Natural killer cell (primary cell): Measurements from ENCODE around the gene DNAI2. TPM values are rescaled to one million over a fixed set of nuclear protein-coding genes. Genes with fewer than 3 reads are reported as not detected.

ENCODE experiments used
- ATAC-seq, 3 donors: fragments of 150-1000 bp in 2 of 3; fragments of 200-7000 bp in 1 of 3; cut with Tn5 transposase; 1 replicate in 1 of 3; 2 replicates in 2 of 3; pipeline ENCODE4 v1.10.0; 2021; ENCODE audit warnings: mild to moderate bottlenecking in 2 of 3, moderate library complexity in 2 of 3
- DNase-seq, 2 donors: peaks; one replicate each; pipeline versions ENCODE4 v3.0.0 to v3.0.0-alpha.2; 2013 to 2021; ENCODE audit warnings: mixed read lengths in 1 of 2
- H3K27ac ChIP-seq: one replicate; pipeline ENCODE4 v1.5.1; 2013; ENCODE audit warnings: mild to moderate bottlenecking, low read length
- H3K27me3 ChIP-seq: one replicate; pipeline ENCODE4 v1.6.1; 2013; ENCODE audit warnings: low read length; ENCODE audit not compliant: control insufficient read depth, insufficient read depth
- H3K36me3 ChIP-seq: one replicate; pipeline ENCODE4 v1.6.1; 2013; ENCODE audit warnings: low read length; ENCODE audit not compliant: control insufficient read depth, insufficient read depth
- H3K4me1 ChIP-seq: one replicate; pipeline ENCODE4 v1.6.1; 2013; ENCODE audit warnings: low read length; ENCODE audit not compliant: control insufficient read depth, insufficient read depth
- H3K4me3 ChIP-seq: one replicate; pipeline ENCODE4 v1.5.1; 2013; ENCODE audit warnings: low read length
- H3K9me3 ChIP-seq: one replicate; pipeline ENCODE4 v1.6.1; 2013; ENCODE audit warnings: low read length; ENCODE audit not compliant: control insufficient read depth, insufficient read depth
- H3K27ac Mint-ChIP-seq, 2 donors: one replicate each; pipeline ENCODE4 v1.8.0; 2022; ENCODE audit warnings: mild to moderate bottlenecking in 2 of 2, mixed read lengths in 2 of 2, moderate library complexity in 1 of 2
- H3K27me3 Mint-ChIP-seq, 2 donors: one replicate each; pipeline ENCODE4 v1.8.0; 2022; ENCODE audit warnings: low read depth in 2 of 2, mixed read lengths in 2 of 2
- H3K36me3 Mint-ChIP-seq: one replicate; pipeline ENCODE4 v1.8.0; 2022; ENCODE audit warnings: mixed read lengths
- H3K4me1 Mint-ChIP-seq, 2 donors: one replicate each; pipeline ENCODE4 v1.8.0; 2022; ENCODE audit warnings: mixed read lengths in 2 of 2
- H3K4me3 Mint-ChIP-seq: one replicate; pipeline ENCODE4 v1.8.0; 2022; ENCODE audit warnings: mild to moderate bottlenecking, moderate library complexity, mixed read lengths
- H3K9me3 Mint-ChIP-seq, 2 donors: one replicate each; pipeline ENCODE4 v1.8.0; 2022; ENCODE audit warnings: mixed read lengths in 2 of 2
- WGBS: methylation state at CpG from one replicate; pipeline ENCODE4 v1.1.7; 2013; ENCODE audit warnings: missing lambda C conversion rate; ENCODE audit not compliant: insufficient coverage; 5-methylcytosine and 5-hydroxymethylcytosine counted together
- intact Hi-C: fragments of 100-400 bp; cut with micrococcal nuclease; formaldehyde crosslinking; loops from one replicate; pipeline ENCODE4 v1.14.2; 2022
- total RNA-seq, 4 donors: library from RNA; stranded (reverse); fragments of 120-200 nt in 1 of 4; gene quantifications; one replicate each; pipeline versions ENCODE4 v1.2.3 to v1.2.4, GENCODE V29; 2013 to 2022
- TF ChIP-seq, protein P1 (sequence below): fragments of 200-600 bp; IDR thresholded peaks from one replicate; pipeline ENCODE4 v1.8.0; 2022; ENCODE audit warnings: antibody characterized with exemption

The DNAI2 gene
- total RNA-seq, 3 donors from 2014 or later (not counting 1 experiment from before 2014, with no cell fraction given), result 0.35 to 1.8 (median 1.2) TPM

DNA sequence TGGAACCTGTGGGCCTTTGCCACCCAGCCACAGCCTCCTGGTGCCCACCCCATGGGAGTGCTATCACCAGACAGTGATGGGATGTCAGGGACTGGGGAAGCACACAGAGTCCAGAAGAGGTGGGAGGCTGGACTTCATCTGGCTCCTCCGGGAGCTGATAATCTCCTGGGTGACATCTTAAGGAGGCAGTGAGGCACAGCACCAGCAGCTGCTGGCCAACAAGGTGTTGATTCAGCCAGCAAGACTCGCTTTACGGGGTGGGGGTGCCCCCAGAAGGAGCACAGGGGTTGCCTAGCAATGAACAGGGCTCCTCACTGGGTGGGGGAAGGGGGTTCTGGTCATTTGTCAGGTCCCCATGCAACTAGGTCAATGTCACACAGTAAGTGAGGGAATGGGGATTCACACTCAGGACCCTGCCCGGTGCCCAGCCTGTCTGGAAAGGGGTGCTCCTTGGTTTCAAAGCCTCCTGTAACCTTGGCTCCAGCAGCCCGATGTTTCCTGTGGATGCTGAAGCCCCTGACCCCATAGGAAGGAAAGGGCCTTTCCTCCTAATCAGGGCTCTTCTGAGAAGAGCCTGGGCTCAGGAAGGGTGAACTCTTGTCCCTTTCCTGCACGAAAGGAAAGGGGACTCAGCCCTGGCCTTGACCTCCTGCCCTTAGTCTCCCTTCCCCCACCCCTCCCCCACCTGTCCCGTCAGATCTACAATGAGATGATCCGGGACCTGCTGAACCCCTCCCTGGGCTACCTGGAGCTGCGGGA lies 69.7 kb downstream of the DNAI2 start:
- Histone ChIP-seq H3K27me3 (no peaks in the 10 kb centered on the region), H3K36me3 (no peaks in the 10 kb centered on the region), H3K9me3 (no peaks in the 10 kb centered on the region), H3K4me1 (no peaks in the 10 kb centered on the region), H3K4me3 (no peak overlapping the region), H3K27ac (no peak overlapping the region)
- H3K27ac Mint-ChIP-seq, result no peak overlapping the region
- H3K4me1 Mint-ChIP-seq, result no peaks in the 10 kb centered on the region
- ATAC-seq (no peak), DNase-seq (no peak)
- TF ChIP-seq, protein P1, sequence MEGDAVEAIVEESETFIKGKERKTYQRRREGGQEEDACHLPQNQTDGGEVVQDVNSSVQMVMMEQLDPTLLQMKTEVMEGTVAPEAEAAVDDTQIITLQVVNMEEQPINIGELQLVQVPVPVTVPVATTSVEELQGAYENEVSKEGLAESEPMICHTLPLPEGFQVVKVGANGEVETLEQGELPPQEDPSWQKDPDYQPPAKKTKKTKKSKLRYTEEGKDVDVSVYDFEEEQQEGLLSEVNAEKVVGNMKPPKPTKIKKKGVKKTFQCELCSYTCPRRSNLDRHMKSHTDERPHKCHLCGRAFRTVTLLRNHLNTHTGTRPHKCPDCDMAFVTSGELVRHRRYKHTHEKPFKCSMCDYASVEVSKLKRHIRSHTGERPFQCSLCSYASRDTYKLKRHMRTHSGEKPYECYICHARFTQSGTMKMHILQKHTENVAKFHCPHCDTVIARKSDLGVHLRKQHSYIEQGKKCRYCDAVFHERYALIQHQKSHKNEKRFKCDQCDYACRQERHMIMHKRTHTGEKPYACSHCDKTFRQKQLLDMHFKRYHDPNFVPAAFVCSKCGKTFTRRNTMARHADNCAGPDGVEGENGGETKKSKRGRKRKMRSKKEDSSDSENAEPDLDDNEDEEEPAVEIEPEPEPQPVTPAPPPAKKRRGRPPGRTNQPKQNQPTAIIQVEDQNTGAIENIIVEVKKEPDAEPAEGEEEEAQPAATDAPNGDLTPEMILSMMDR, result no peak
- 81% methylated on average over 9 of the region's 9 CpGs for whole genome bisulfite sequencing
- H3K4me3 Mint-ChIP-seq, result no peak overlapping the region
- no peaks in the 10 kb centered on the region for H3K36me3 Mint-ChIP-seq
- H3K9me3 Mint-ChIP-seq, result no peaks in the 10 kb centered on the region
- intact Hi-C loops, result no loop called here
- peaks cover 0 to 4% of the 10 kb centered on the region in 2 donors for H3K27me3 Mint-ChIP-seq

GRCh38 chr17:74344658-74345057 lies 70.6 kb downstream of the DNAI2 start:
- H3K36me3 ChIP-seq, result no peaks in the 10 kb centered on the region
- H3K9me3 ChIP-seq, result no peaks in the 10 kb centered on the region
- WGBS, result 92% methylated on average over 21 of the region's 21 CpGs
- no peak overlapping the region for H3K4me3 ChIP-seq
- DNase-seq (no peak), ATAC-seq (no peak)
- Mint-ChIP-seq H3K4me3 (no peak overlapping the region), H3K27me3 (peaks cover 0 to 5% of the 10 kb centered on the region in 2 donors), H3K36me3 (no peaks in the 10 kb centered on the region), H3K27ac (no peak overlapping the region), H3K4me1 (no peaks in the 10 kb centered on the region), H3K9me3 (no peaks in the 10 kb centered on the region)
- TF ChIP-seq, protein P1, result no peak
- H3K4me1 ChIP-seq, result no peaks in the 10 kb centered on the region
- H3K27ac ChIP-seq, result no peak overlapping the region
- no peaks in the 10 kb centered on the region for H3K27me3 ChIP-seq
- intact Hi-C loops, result no loop called here

- WGBS, result 82% methylated on average over 11 of the region's 13 CpGs
- no peak overlapping the region for H3K4me3 ChIP-seq
Measured at GRCh38 chr17:74345433-74346241, 71.6 kb downstream of the DNAI2 start.

More at GRCh38 chr17:74345433-74346241, 71.6 kb downstream of the DNAI2 start:
- DNase-seq (no peak), ATAC-seq (no peak)
- Mint-ChIP-seq H3K36me3 (no peaks in the 10 kb centered on the region), H3K27me3 (peaks cover 0 to 11% of the 10 kb centered on the region in 2 donors), H3K27ac (no peak overlapping the region), H3K9me3 (no peaks in the 10 kb centered on the region), H3K4me1 (no peaks in the 10 kb centered on the region), H3K4me3 (no peak overlapping the region)
- no peaks in the 10 kb centered on the region for H3K36me3 ChIP-seq
- no peaks in the 10 kb centered on the region for H3K9me3 ChIP-seq
- no peak overlapping the region for H3K27ac ChIP-seq
- intact Hi-C loops, result no loop called here
- TF ChIP-seq, protein P1, result no peak
- H3K4me1 ChIP-seq, result no peaks in the 10 kb centered on the region
- H3K27me3 ChIP-seq, result no peaks in the 10 kb centered on the region
